Keratinocyte (primary cell): Measurements from ENCODE around the gene ERCC8.

Experiments used
- CTCF ChIP-seq, 3 experiments: IDR thresholded peaks in 1 of 3; conservative IDR thresholded peaks in 1 of 3; optimal IDR thresholded peaks in 1 of 3; 2 replicates in 2 of 3; 3 replicates in 1 of 3; pipeline versions ENCODE3 to v1.5.1; 2011; ENCODE audit warnings: low read length in 3 of 3, mild to moderate bottlenecking in 3 of 3, moderate library complexity in 2 of 3, control low read depth in 1 of 3, inconsistent platforms in 1 of 3; ENCODE audit not compliant: insufficient read depth in 2 of 3; ENCODE audit errors: extremely low read depth in 1 of 3
- EZH2 ChIP-seq: IDR thresholded peaks from one replicate; pipeline ENCODE4 v1.6.1; 2012; ENCODE audit warnings: inconsistent platforms, mild to moderate bottlenecking, low read length, moderate library complexity

DNA sequence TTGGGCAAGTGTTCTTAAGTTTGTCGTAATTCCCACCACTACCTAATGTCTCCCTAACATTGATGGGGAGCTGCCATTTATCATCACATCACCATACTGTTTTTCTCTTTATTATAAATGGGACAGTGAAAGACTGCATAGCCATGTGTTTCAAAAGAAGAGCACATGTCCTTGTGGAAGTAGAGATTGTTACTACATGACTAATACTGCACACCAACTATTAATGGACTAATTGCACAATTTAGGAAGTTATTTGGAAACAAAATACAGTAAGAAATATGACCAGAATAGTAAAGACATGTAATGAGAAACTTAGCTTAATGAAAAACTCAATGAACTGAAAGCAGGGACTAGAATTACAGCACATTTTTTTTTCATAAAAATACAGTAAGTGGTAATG, 88.8 kb downstream of the ERCC8 start:
- no peak for TF ChIP-seq EZH2
- TF ChIP-seq CTCF (optimal IDR thresholded peaks at IDR 0.05 in 1 of 3, IDR thresholded peaks at IDR 0.05 in 1 of 3, conservative IDR thresholded peaks at IDR 0.05 in 1 of 3; ENCODE audit: extremely low read depth in 1 of 3, insufficient read depth in 2 of 3, low read length in 3 of 3): no peak
